ENCODE results near the gene HOXD8. TPM values are rescaled to one million over a fixed set of nuclear protein-coding genes. Genes with fewer than 3 reads are reported as not detected.

Gene HOXD8
- total and polyA plus RNA-seq, 10 of the 15 experiments (the other 5 are each of a cell fraction or from before 2014, with no cell fraction given), result not detected

DNA sequence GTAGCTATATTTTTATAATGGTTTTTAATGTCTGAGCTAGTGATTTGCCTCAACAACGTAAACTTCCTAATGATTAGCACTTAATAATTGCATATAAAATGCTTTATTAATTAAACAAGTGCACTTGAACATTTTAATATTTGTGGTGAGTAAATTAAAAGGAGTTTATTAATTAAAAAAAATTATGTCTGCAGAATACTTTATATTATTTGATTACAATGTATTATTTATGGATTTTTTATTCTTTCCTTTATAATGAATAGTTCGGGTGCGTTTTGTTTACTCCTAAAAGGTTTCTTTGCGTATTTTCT, 2.3 kb downstream of the HOXD8 start:
- Histone ChIP-seq H3K79me2 (ENCODE audit: control insufficient read depth, insufficient read depth, low read length) (no peaks in the 10 kb centered on the region), H3K4me1 (ENCODE audit: control insufficient read depth, insufficient read depth, low read length) (no peaks in the 10 kb centered on the region), H3K27me3 (replicated peaks in 1 of 2; ENCODE audit: control insufficient read depth in 2 of 2, insufficient read depth in 2 of 2, low read length in 1 of 2) (peaks cover 10 to 30% of the 10 kb centered on the region in 2 experiments), H2AFZ (ENCODE audit: control insufficient read depth, low read depth, low read length) (no peak overlapping the region), H4K20me1 (ENCODE audit: control insufficient read depth, insufficient read depth) (no peaks in the 10 kb centered on the region), H3K9ac (ENCODE audit: control insufficient read depth, insufficient read depth, low read length) (no peak overlapping the region), H3K9me3 (replicated peaks; ENCODE audit: control insufficient read depth, insufficient read depth, low read length) (peaks cover 1% of the 10 kb centered on the region; the same call in 2 of the 3 replicates), H3K4me3 (no peak overlapping the region), H3K27ac (ENCODE audit: control insufficient read depth, insufficient read depth) (no peak overlapping the region), H3K4me2 (ENCODE audit: control insufficient read depth, insufficient read depth) (no peak overlapping the region), H3K36me3 (ENCODE audit: control insufficient read depth in 2 of 2, insufficient read depth in 2 of 2, low read length in 1 of 2) (no peaks in the 10 kb centered on the region)
- in situ Hi-C loops (cut with MboI) (loop anchor here (25.0 kb wide), 1 partner anchor 1205 kb away; no protein-coding TSS in a partner anchor), intact Hi-C loops (cut with micrococcal nuclease; ENCODE audit: unreplicated experiment) (no loop called here)
- no peak for FAIRE-seq
- ChIA-PET SMC1A (ENCODE audit: uncharacterized antibody, unreplicated experiment) (interaction anchor here (0.7 to 3.2 kb wide), 12 partner anchors 9 to 1029 kb away, joined by 3 to 13 read pairs (median 4); no protein-coding TSS in a partner anchor), POLR2A (no interaction called here), CTCF (interaction anchor here (0.7 to 3.4 kb wide), 12 partner anchors 8 to 1018 kb away, joined by 3 to 36 read pairs (median 7); no protein-coding TSS in a partner anchor), RAD21 (ENCODE audit: unreplicated experiment) (interaction anchor here (1.5 to 2.4 kb wide), 3 partner anchors 423 to 1017 kb away, joined by 4 to 8 read pairs (median 7); no protein-coding TSS in a partner anchor)
- TF ChIP-seq WRNIP1 (IDR thresholded peaks at IDR 0.05; ENCODE audit: borderline replicate concordance, low read depth, low read length) (no peak), SRF (IDR thresholded peaks at IDR 0.05; ENCODE audit: low read depth in 2 of 2, low read length in 2 of 2) (no peak), CEBPB (IDR thresholded peaks at IDR 0.05; ENCODE audit: borderline replicate concordance in 1 of 2, low read depth in 2 of 2, low read length in 2 of 2) (no peak), ZBED1 (IDR thresholded peaks at IDR 0.05; ENCODE audit: borderline replicate concordance) (no peak), NFXL1 (IDR thresholded peaks at IDR 0.05; ENCODE audit: borderline replicate concordance) (no peak), YY1 (IDR thresholded peaks at IDR 0.05; ENCODE audit: low read depth, low read length) (no peak), NBN (IDR thresholded peaks at IDR 0.05) (no peak)
- DNase-seq (ENCODE audit: low read depth, low spot score), result no peak
- ATAC-seq, result no peak
- 10% methylated on average over 4 of the region's 4 CpGs for WGBS (ENCODE audit: insufficient coverage, insufficient replicate concordance, low lambda C conversion rate, missing lambda C conversion rate)
- BruUV-seq (replicated peaks), result no TSS peak
